Gastrocnemius medialis (tissue), 4 donors: ENCODE data around the gene CENPI.

Experiments
- POLR2A ChIP-seq, 2 donors: fragments of 450-650 bp; IDR thresholded peaks; one replicate each; pipeline ENCODE4 v1.6.1; 2017; ENCODE audit warnings: antibody characterized with exemption in 2 of 2, mild to moderate bottlenecking in 2 of 2, moderate library complexity in 2 of 2
- TF ChIP-seq, protein P1 (sequence below), 5 experiments: fragments of 450-650 bp in 3 of 5; fragments of 200-600 bp in 2 of 5; sonication (generic) in 2 of 5; IDR thresholded peaks in 4 of 5; conservative IDR thresholded peaks in 1 of 5; 1 replicate in 4 of 5; 2 replicates in 1 of 5; pipeline ENCODE4 v1.5.1; 2016 to 2019; ENCODE audit warnings: antibody characterized with exemption in 5 of 5, mild to moderate bottlenecking in 3 of 5, moderate library complexity in 3 of 5

DNA sequence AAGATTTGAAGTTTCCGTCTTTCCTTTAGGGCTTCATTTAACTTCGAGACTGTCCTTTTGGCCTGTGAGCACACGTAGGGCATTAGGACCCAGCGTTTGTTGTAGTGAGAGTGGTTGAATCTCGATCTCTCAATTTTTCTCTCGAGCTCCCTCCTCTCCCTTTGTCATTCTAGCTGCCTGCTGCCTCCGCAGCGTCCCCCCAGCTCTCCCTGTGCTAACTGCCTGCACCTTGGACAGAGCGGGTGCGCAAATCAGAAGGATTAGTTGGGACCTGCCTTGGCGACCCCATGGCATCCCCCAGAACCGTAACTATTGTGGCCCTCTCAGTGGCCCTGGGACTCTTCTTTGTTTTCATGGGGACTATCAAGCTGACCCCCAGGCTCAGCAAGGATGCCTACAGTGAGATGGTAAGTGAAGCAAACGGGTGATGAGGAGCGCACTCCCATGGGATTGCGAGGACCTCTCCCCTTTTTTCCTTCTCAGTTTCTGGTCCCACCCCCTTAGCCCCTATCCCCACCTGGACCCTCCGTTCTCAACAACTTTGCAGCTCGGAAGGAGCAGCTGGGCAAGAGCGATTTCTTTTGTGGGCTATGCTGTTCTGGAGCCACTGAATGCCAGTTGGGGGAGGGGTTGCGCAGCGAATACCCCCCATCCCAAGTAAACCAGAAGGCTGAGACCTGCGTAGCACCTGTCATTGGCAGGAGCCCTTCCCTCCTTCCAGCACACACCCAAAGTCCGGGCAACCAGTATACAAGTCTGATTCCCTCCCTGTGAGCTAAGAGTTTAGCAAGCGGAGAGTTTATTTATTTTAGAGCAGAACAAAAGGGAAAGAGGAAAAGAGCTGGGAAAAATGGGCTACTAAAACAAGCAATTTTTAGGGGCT lies 19.0 kb upstream of the CENPI start, which contains the start of gene TMEM35A:
- TF ChIP-seq, protein P1, sequence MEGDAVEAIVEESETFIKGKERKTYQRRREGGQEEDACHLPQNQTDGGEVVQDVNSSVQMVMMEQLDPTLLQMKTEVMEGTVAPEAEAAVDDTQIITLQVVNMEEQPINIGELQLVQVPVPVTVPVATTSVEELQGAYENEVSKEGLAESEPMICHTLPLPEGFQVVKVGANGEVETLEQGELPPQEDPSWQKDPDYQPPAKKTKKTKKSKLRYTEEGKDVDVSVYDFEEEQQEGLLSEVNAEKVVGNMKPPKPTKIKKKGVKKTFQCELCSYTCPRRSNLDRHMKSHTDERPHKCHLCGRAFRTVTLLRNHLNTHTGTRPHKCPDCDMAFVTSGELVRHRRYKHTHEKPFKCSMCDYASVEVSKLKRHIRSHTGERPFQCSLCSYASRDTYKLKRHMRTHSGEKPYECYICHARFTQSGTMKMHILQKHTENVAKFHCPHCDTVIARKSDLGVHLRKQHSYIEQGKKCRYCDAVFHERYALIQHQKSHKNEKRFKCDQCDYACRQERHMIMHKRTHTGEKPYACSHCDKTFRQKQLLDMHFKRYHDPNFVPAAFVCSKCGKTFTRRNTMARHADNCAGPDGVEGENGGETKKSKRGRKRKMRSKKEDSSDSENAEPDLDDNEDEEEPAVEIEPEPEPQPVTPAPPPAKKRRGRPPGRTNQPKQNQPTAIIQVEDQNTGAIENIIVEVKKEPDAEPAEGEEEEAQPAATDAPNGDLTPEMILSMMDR (IDR thresholded peaks at IDR 0.05 in 4 of 5, conservative IDR thresholded peaks at IDR 0.05 in 1 of 5), result no peak
- TF ChIP-seq POLR2A (IDR thresholded peaks at IDR 0.05), result no peak
